ENCODE results near the gene TEX2. TPM values are rescaled to one million over a fixed set of nuclear protein-coding genes. Genes with fewer than 3 reads are reported as not detected.
A peak's percentile ranks its signal among the peaks of the same experiment; 100 is the strongest.

Gene TEX2
- total and polyA plus RNA-seq, 9 of the 15 experiments (the other 6 are each of a cell fraction or from before 2014, with no cell fraction given) = 4.1 to 27.6 (median 19.3) TPM

DNA sequence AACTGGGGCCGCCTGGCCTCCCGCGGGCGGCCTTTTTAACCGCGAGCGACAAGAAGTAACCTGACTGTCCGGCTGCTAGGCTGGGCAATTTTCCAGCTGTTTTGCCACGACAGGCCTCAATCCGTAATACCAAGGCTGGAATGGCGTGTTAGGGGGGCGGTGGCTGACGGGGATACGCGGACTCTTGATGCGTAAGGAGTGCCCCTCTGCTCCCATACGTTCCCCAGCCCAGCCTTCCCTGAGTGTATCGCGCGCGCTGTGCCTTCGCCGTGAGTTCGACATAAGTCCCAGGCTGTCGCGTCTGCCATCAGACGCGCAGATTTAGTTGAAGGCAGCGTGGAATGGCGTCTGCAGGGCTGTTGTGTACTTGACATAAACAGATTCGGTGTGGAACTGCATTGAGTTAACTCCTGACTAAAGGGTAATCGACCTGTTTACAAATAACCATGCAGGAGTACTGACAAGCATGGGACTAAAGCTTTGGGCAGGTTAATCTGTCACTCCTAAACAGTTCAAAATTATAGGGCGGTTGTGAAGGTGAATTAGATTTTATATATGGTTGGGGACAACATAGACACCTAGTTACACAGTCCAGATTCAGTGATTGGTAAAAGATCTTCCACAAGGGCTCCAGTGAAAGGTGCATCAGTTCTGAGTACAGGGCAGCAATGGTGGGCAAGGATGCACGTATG, 116.5 kb downstream of the TEX2 start (continued):
- TF ChIP-seq, protein P1, sequence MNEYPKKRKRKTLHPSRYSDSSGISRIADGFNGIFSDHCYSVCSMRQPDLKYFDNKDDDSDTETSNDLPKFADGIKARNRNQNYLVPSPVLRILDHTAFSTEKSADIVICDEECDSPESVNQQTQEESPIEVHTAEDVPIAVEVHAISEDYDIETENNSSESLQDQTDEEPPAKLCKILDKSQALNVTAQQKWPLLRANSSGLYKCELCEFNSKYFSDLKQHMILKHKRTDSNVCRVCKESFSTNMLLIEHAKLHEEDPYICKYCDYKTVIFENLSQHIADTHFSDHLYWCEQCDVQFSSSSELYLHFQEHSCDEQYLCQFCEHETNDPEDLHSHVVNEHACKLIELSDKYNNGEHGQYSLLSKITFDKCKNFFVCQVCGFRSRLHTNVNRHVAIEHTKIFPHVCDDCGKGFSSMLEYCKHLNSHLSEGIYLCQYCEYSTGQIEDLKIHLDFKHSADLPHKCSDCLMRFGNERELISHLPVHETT (CRISPR knock-in tag; conservative IDR thresholded peaks at IDR 0.05 in 1 of 2, IDR thresholded peaks at IDR 0.05 in 1 of 2) = peak in 1 of 2 experiments; percentile 5; a peak in 1 of 4 replicates
- TF ChIP-seq KAT7 (CRISPR knock-in tag; IDR thresholded peaks at IDR 0.05; ENCODE audit: borderline replicate concordance) (peak; percentile 98), HNRNPUL1 (IDR thresholded peaks at IDR 0.05; ENCODE audit: low read length) (peak; percentile 93), ERF (CRISPR knock-in tag; IDR thresholded peaks at IDR 0.05) (no peak), NR2F6 (CRISPR knock-in tag; IDR thresholded peaks at IDR 0.05) (no peak), HDAC1 (IDR thresholded peaks at IDR 0.05) (no peak), ZKSCAN8 (CRISPR knock-in tag; IDR thresholded peaks at IDR 0.05) (0 out of 2 replicates have a peak, but pooled peaks have one; percentile 22), NFIC (IDR thresholded peaks at IDR 0.05) (peak; percentile 32), ZNF133 (CRISPR knock-in tag; IDR thresholded peaks at IDR 0.05) (no peak), NCOR1 (IDR thresholded peaks at IDR 0.05) (0 out of 2 replicates have a peak, but pooled peaks have one; percentile 3), TEAD4 (IDR thresholded peaks at IDR 0.05; ENCODE audit: low read length) (peak; percentile 9; the same call in 1 of the 2 replicates), TEAD4 (CRISPR knock-in tag; IDR thresholded peaks at IDR 0.05; ENCODE audit: borderline replicate concordance) (no peak), POLR2AphosphoS5 (IDR thresholded peaks at IDR 0.05; ENCODE audit: control insufficient read depth, insufficient read depth, low read depth, low read length) (peak; percentile 60; the same call in 1 of the 2 replicates), ETV6 (IDR thresholded peaks at IDR 0.05; ENCODE audit: borderline replicate concordance in 1 of 2, low read depth in 2 of 2, low read length in 1 of 2) (no peak), ETV6 (CRISPR knock-in tag; IDR thresholded peaks at IDR 0.05; ENCODE audit: borderline replicate concordance) (0 out of 2 replicates have a peak, but pooled peaks have one; percentile 15), RBM14 (IDR thresholded peaks at IDR 0.05; ENCODE audit: borderline replicate concordance, insufficient read depth, low read depth, low read length) (0 out of 2 replicates have a peak, but pooled peaks have one; percentile 3), KDM5B (IDR thresholded peaks at IDR 0.05; ENCODE audit: insufficient replicate concordance, low read depth, low read length) (peak; percentile 84), SNRNP70 (optimal IDR thresholded peaks at IDR 0.05; ENCODE audit: low read depth, low read length) (peak; percentile 73), ZNF146 (CRISPR knock-in tag; IDR thresholded peaks at IDR 0.05; ENCODE audit: unreplicated experiment) (no peak)
- TF ChIP-seq, protein P2, sequence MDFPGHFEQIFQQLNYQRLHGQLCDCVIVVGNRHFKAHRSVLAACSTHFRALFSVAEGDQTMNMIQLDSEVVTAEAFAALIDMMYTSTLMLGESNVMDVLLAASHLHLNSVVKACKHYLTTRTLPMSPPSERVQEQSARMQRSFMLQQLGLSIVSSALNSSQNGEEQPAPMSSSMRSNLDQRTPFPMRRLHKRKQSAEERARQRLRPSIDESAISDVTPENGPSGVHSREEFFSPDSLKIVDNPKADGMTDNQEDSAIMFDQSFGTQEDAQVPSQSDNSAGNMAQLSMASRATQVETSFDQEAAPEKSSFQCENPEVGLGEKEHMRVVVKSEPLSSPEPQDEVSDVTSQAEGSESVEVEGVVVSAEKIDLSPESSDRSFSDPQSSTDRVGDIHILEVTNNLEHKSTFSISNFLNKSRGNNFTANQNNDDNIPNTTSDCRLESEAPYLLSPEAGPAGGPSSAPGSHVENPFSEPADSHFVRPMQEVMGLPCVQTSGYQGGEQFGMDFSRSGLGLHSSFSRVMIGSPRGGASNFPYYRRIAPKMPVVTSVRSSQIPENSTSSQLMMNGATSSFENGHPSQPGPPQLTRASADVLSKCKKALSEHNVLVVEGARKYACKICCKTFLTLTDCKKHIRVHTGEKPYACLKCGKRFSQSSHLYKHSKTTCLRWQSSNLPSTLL (IDR thresholded peaks at IDR 0.05) = no peak
- TF ChIP-seq, protein P3, sequence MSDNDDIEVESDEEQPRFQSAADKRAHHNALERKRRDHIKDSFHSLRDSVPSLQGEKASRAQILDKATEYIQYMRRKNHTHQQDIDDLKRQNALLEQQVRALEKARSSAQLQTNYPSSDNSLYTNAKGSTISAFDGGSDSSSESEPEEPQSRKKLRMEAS (CRISPR knock-in tag; IDR thresholded peaks at IDR 0.05) = no peak; the same call in 1 of the 2 replicates
- TF ChIP-seq, protein P4, sequence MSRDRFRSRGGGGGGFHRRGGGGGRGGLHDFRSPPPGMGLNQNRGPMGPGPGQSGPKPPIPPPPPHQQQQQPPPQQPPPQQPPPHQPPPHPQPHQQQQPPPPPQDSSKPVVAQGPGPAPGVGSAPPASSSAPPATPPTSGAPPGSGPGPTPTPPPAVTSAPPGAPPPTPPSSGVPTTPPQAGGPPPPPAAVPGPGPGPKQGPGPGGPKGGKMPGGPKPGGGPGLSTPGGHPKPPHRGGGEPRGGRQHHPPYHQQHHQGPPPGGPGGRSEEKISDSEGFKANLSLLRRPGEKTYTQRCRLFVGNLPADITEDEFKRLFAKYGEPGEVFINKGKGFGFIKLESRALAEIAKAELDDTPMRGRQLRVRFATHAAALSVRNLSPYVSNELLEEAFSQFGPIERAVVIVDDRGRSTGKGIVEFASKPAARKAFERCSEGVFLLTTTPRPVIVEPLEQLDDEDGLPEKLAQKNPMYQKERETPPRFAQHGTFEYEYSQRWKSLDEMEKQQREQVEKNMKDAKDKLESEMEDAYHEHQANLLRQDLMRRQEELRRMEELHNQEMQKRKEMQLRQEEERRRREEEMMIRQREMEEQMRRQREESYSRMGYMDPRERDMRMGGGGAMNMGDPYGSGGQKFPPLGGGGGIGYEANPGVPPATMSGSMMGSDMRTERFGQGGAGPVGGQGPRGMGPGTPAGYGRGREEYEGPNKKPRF (IDR thresholded peaks at IDR 0.05; ENCODE audit: low read depth, low read length) = 0 out of 2 replicates have a peak, but pooled peaks have one; percentile 38
